H1 (cell line): ENCODE results near the gene LARP1. TPM values are rescaled to one million over a fixed set of nuclear protein-coding genes. Genes with fewer than 3 reads are reported as not detected.

ENCODE experiments used
- CTCF ChIA-PET: fragments of 300-600 bp; sonication (Branson Sonifier 250); formaldehyde crosslinking; loops from one replicate; lab custom pipeline; 2021; ENCODE audit not compliant: partially characterized antibody; lab: Charles Lee
- POLR2A ChIA-PET: fragments of 300-600 bp; sonication (Branson Sonifier 250); formaldehyde crosslinking; loops from one replicate; lab custom pipeline; 2021; ENCODE audit warnings: inconsistent platforms; ENCODE audit not compliant: partially characterized antibody; lab: Charles Lee
- DNase-seq, 2 experiments: peaks; one replicate each; pipeline versions ENCODE4 v3.0.0 to v3.0.0-alpha.2; 2010 to 2022; ENCODE audit warnings: low spot score in 2 of 2, low read depth in 1 of 2, mixed read lengths in 1 of 2
- FAIRE-seq: peaks from 2 replicates; lab custom pipeline; 2011; peaks lifted over from hg19 to GRCh38; lab: Jason Lieb, UNC
- H2AFZ ChIP-seq: 2 replicates; pipeline ENCODE4 v1.8.1; 2012; ENCODE audit warnings: low read length, inconsistent platforms
- H2AK5ac ChIP-seq: 2 replicates; pipeline ENCODE4 v1.6.1; 2013; ENCODE audit warnings: low read depth, low read length
- H2BK120ac ChIP-seq: replicated peaks from 2 replicates; pipeline ENCODE3; 2013; ENCODE audit warnings: low read depth, low read length, inconsistent platforms
- H2BK12ac ChIP-seq: 2 replicates; pipeline ENCODE4 v1.6.1; 2013; ENCODE audit warnings: low read depth, low read length
- H2BK15ac ChIP-seq: 2 replicates; pipeline ENCODE4 v1.6.1; 2013; ENCODE audit warnings: low read length
- H2BK20ac ChIP-seq: 2 replicates; pipeline ENCODE4 v1.6.1; 2013; ENCODE audit warnings: low read length
- H2BK5ac ChIP-seq: 2 replicates; pipeline ENCODE4 v1.6.1; 2013; ENCODE audit warnings: low read depth, low read length
- H3K14ac ChIP-seq: 2 replicates; pipeline ENCODE4 v1.6.1; 2013; ENCODE audit warnings: inconsistent platforms; ENCODE audit not compliant: insufficient read length
- H3K18ac ChIP-seq: 2 replicates; pipeline ENCODE4 v1.6.1; 2013; ENCODE audit warnings: low read length; ENCODE audit errors: extremely low read depth
- H3K23ac ChIP-seq: 2 replicates; pipeline ENCODE4 v1.6.1; 2013; ENCODE audit warnings: inconsistent platforms; ENCODE audit not compliant: insufficient read length
- H3K23me2 ChIP-seq: 2 replicates; pipeline ENCODE4 v1.6.1; 2013; ENCODE audit warnings: low read depth, low read length
- H3K27ac ChIP-seq: 2 replicates; pipeline ENCODE4 v1.6.1; 2011; ENCODE audit warnings: low read depth, low read length, inconsistent platforms
- H3K27me3 ChIP-seq, 4 experiments: replicated peaks in 1 of 4; 1 replicate in 1 of 4; 2 replicates in 3 of 4; pipeline versions ENCODE4 v1.6.1 to v1.8.1; 2011 to 2013; ENCODE audit warnings: low read length in 3 of 4, mild to moderate bottlenecking in 3 of 4, inconsistent platforms in 2 of 4, mixed read lengths in 2 of 4, moderate library complexity in 1 of 4; ENCODE audit not compliant: control insufficient read depth in 3 of 4, insufficient read depth in 3 of 4; ENCODE audit errors: extremely low read depth in 1 of 4
- H3K36me3 ChIP-seq, 4 experiments: 2 replicates each; pipeline versions ENCODE4 v1.6.1 to v1.8.1; 2011 to 2013; ENCODE audit warnings: mild to moderate bottlenecking in 4 of 4, low read length in 3 of 4, moderate library complexity in 2 of 4, control low read depth in 1 of 4, inconsistent platforms in 1 of 4; ENCODE audit not compliant: insufficient read depth in 4 of 4, control insufficient read depth in 2 of 4
- H3K4ac ChIP-seq: replicated peaks from 2 replicates; pipeline ENCODE3; 2013; ENCODE audit warnings: low read length, low read depth, mixed read lengths, inconsistent platforms; ENCODE audit not compliant: insufficient read length
- H3K4me1 ChIP-seq, 4 experiments: replicated peaks in 1 of 4; 1 replicate in 1 of 4; 2 replicates in 3 of 4; pipeline versions ENCODE4 v1.6.1 to v1.8.1; 2011 to 2013; ENCODE audit warnings: low read length in 3 of 4, inconsistent platforms in 2 of 4, mixed read lengths in 1 of 4; ENCODE audit not compliant: insufficient read depth in 4 of 4, control insufficient read depth in 3 of 4
- H3K4me2 ChIP-seq, 2 experiments: 2 replicates each; pipeline versions ENCODE4 v1.6.1 to v1.8.1; 2011 to 2013; ENCODE audit warnings: low read depth in 2 of 2, low read length in 2 of 2, control low read depth in 1 of 2, inconsistent platforms in 1 of 2, mild to moderate bottlenecking in 1 of 2; ENCODE audit not compliant: insufficient read depth in 1 of 2
- H3K4me3 ChIP-seq, 4 experiments: fragments of 200-600, 300-600 bp in 1 of 4; sonication (generic), shearing (Covaris generic), sonication (Bioruptor Twin) in 1 of 4; 2 replicates each; pipeline versions ENCODE4 v1.5.1 to v1.8.1; 2011 to 2016; ENCODE audit warnings: low read length in 4 of 4, low read depth in 3 of 4, control low read depth in 2 of 4, inconsistent platforms in 2 of 4, mild to moderate bottlenecking in 2 of 4, mixed read lengths in 1 of 4, moderate library complexity in 1 of 4; ENCODE audit not compliant: insufficient read depth in 2 of 4; ENCODE audit errors: extremely low read depth in 1 of 4
- H3K56ac ChIP-seq: replicated peaks from 2 replicates; pipeline ENCODE3; 2013; ENCODE audit warnings: low read depth, mild to moderate bottlenecking, mixed read lengths, low read length, inconsistent platforms; ENCODE audit not compliant: insufficient read length
- H3K79me1 ChIP-seq: 2 replicates; pipeline ENCODE4 v1.6.1; 2013; ENCODE audit warnings: low read depth, low read length, control low read depth
- H3K79me2 ChIP-seq, 2 experiments: 2 replicates each; pipeline versions ENCODE4 v1.6.1 to v1.8.1; 2012 to 2013; ENCODE audit warnings: low read length in 2 of 2, mild to moderate bottlenecking in 2 of 2, inconsistent platforms in 1 of 2; ENCODE audit not compliant: insufficient read depth in 2 of 2, control insufficient read depth in 1 of 2
- H3K9ac ChIP-seq, 4 experiments: replicated peaks in 1 of 4; 1 replicate in 1 of 4; 2 replicates in 3 of 4; pipeline versions ENCODE4 v1.6.1 to v1.8.1; 2011 to 2013; ENCODE audit warnings: low read depth in 3 of 4, low read length in 3 of 4, control low read depth in 2 of 4, mild to moderate bottlenecking in 2 of 4, moderate library complexity in 2 of 4, inconsistent platforms in 1 of 4; ENCODE audit errors: extremely low read depth in 1 of 4
- H3K9me3 ChIP-seq, 2 experiments: 2 replicates each; pipeline versions ENCODE4 v1.6.1 to v1.8.1; 2012 to 2013; ENCODE audit warnings: mild to moderate bottlenecking in 2 of 2, moderate library complexity in 2 of 2, control low read depth in 1 of 2, inconsistent platforms in 1 of 2, low read depth in 1 of 2, low read length in 1 of 2, mixed read lengths in 1 of 2; ENCODE audit not compliant: insufficient read depth in 2 of 2
- H4K20me1 ChIP-seq, 2 experiments: replicated peaks in 1 of 2; 2 replicates each; pipeline versions ENCODE3 to v1.8.1; 2011 to 2013; ENCODE audit warnings: inconsistent platforms in 2 of 2, low read length in 2 of 2, mild to moderate bottlenecking in 1 of 2; ENCODE audit not compliant: insufficient read depth in 2 of 2, control insufficient read depth in 1 of 2
- H4K5ac ChIP-seq: 2 replicates; pipeline ENCODE4 v1.6.1; 2013; ENCODE audit warnings: low read length, low read depth, mixed read lengths, inconsistent platforms; ENCODE audit not compliant: insufficient read length
- H4K8ac ChIP-seq: 2 replicates; pipeline ENCODE4 v1.8.0; 2013; ENCODE audit warnings: mild to moderate bottlenecking, moderate library complexity, low read length, inconsistent platforms; ENCODE audit not compliant: insufficient read depth; ENCODE audit errors: extremely low read depth
- H4K91ac ChIP-seq: replicated peaks from 2 replicates; pipeline ENCODE3; 2013; ENCODE audit warnings: low read length, mixed read lengths, inconsistent platforms; ENCODE audit not compliant: insufficient read length
- PHF8 ChIP-seq: fragments of 200-600 bp; sonication (generic); conservative IDR thresholded peaks from 2 replicates; pipeline ENCODE4 v1.7.1; 2012; ENCODE audit warnings: low read depth, mild to moderate bottlenecking, inconsistent platforms, low read length, moderate library complexity
- POLR2AphosphoS5 ChIP-seq: IDR thresholded peaks from 2 replicates; pipeline ENCODE4 v1.6.1; 2011; ENCODE audit warnings: low read depth, low read length
- SIX5 ChIP-seq: IDR thresholded peaks from 2 replicates; pipeline ENCODE4 v1.6.1; 2011; ENCODE audit warnings: mild to moderate bottlenecking, low read depth, low read length
- WGBS, 2 experiments: shearing (Covaris generic) in 1 of 2; methylation state at CpG; one replicate each; pipeline versions ENCODE4 v1.1.6 to v1.1.7; 2013 to 2015; ENCODE audit warnings: low lambda C conversion rate in 2 of 2, mixed read lengths in 2 of 2, inconsistent platforms in 1 of 2, low coverage in 1 of 2, missing lambda C conversion rate in 1 of 2; ENCODE audit not compliant: insufficient replicate concordance in 2 of 2, insufficient coverage in 1 of 2, insufficient read length in 1 of 2; ENCODE audit errors: extremely low coverage in 1 of 2, missing lambda C conversion rate in 1 of 2; 5-methylcytosine and 5-hydroxymethylcytosine counted together
- polyA plus RNA-seq, 7 experiments: library from polyadenylated mRNA; depleted of rRNA in 3 of 7; stranded (reverse) in 5 of 7; unstranded in 2 of 7; fragments of >200 nt in 5 of 7; fragments of 200-250 nt in 2 of 7; gene quantifications; 1 replicate in 5 of 7; 2 replicates in 1 of 7; 4 replicates in 1 of 7; pipeline versions ENCODE4 v1.2.1 to v1.2.3, GENCODE V29; 2011 to 2013; ENCODE audit warnings: missing spikeins in 2 of 7, mixed read lengths in 2 of 7
- total RNA-seq: library from RNA; stranded (reverse); fragmentation: NEBNext Ultra II Directional; extraction: Animal tissue kit (Norgen Biotek cat#: 25700); gene quantifications from 2 replicates; pipeline ENCODE4 v1.2.1, GENCODE V29; 2021

Gene LARP1
- total and polyA plus RNA-seq, 2 of the 8 experiments (the other 6 are each of a cell fraction or from before 2014, with no cell fraction given), result 106 to 422 TPM

DNA sequence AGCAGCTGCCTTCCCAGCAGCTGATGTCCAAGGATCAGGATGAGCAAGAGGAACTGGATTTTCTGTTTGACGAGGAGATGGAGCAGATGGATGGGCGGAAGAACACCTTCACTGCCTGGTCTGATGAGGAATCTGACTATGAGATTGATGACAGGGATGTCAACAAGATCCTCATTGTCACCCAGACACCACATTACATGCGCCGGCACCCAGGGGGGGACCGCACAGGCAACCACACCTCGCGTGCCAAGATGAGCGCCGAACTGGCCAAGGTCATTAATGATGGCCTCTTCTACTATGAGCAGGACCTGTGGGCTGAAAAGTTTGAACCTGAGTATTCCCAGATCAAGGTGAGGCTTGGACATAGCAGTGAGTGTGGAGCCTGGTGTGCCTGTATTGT, 46.9 kb downstream of the LARP1 start:
- no peaks in the 10 kb centered on the region for H3K4me1 ChIP-seq
- no peak for FAIRE-seq
- H3K4me3 ChIP-seq, result no peak overlapping the region
- 93% methylated on average over 9 of the region's 9 CpGs; no CpG with 5 or more reads in 1 of the 2 experiments for WGBS, 2 experiments
- H2BK5ac ChIP-seq, result no peak overlapping the region
- no peak overlapping the region for H3K4me2 ChIP-seq
- no peaks in the 10 kb centered on the region for H3K23me2 ChIP-seq
- no peak overlapping the region for H2BK15ac ChIP-seq
- H4K5ac ChIP-seq, result no peak overlapping the region
- H3K79me1 ChIP-seq, result no peaks in the 10 kb centered on the region; the same call in none of the 2 replicates
- H3K56ac ChIP-seq, result no peak overlapping the region
- H2BK12ac ChIP-seq, result no peak overlapping the region
- H2BK120ac ChIP-seq, result no peak overlapping the region
- H3K18ac ChIP-seq, result no peak overlapping the region
- H4K20me1 ChIP-seq, result peaks cover 3 to 19% of the 10 kb centered on the region in 2 experiments
- H3K27me3 ChIP-seq, result no peaks in the 10 kb centered on the region
- H4K91ac ChIP-seq, result no peak overlapping the region
- ChIA-PET POLR2A (interaction anchor here (0.7 to 1.4 kb wide), 3 partner anchors 17 to 96 kb away, joined by 3 to 4 read pairs (median 3); no protein-coding TSS in a partner anchor), CTCF (interaction anchor here (0.7 to 2.4 kb wide), 7 partner anchors 8 to 198 kb away, joined by 3 to 11 read pairs (median 3); no protein-coding TSS in a partner anchor)
- peaks cover 0 to 38% of the 10 kb centered on the region in 2 experiments; a peak in 2 of 4 replicates for H3K79me2 ChIP-seq
- no peak overlapping the region for H2AFZ ChIP-seq
- H2BK20ac ChIP-seq, result no peak overlapping the region
- H3K9ac ChIP-seq, result no peak overlapping the region
- H3K9me3 ChIP-seq, result no peaks in the 10 kb centered on the region
- H2AK5ac ChIP-seq, result no peak overlapping the region
- H4K8ac ChIP-seq, result no peak overlapping the region
- no peak for TF ChIP-seq SIX5
- no peak for TF ChIP-seq POLR2AphosphoS5
- no peak for TF ChIP-seq PHF8
- H3K14ac ChIP-seq, result no peak overlapping the region
- peaks cover 70 to 96% (median 88%) of the 10 kb centered on the region in 4 experiments for H3K36me3 ChIP-seq
- H3K27ac ChIP-seq, result no peak overlapping the region
- DNase-seq, result no peak
- H3K4ac ChIP-seq, result no peak overlapping the region
- H3K23ac ChIP-seq, result no peak overlapping the region
